Type B pancreatic cell (in vitro differentiated cells): Measurements from ENCODE around the gene TULP3. TPM values are rescaled to one million over a fixed set of nuclear protein-coding genes. Genes with fewer than 3 reads are reported as not detected.

Experiments used
- DNase-seq: peaks from one replicate; pipeline ENCODE4 v3.0.0; 2021; ENCODE audit warnings: mixed read lengths; ENCODE audit not compliant: unreplicated experiment; ENCODE audit errors: extremely low spot score
- H3K27ac Mint-ChIP-seq: 2 replicates; pipeline ENCODE4 v1.8.0; 2021; ENCODE audit warnings: mild to moderate bottlenecking, mixed read lengths
- H3K27me3 Mint-ChIP-seq: 2 replicates; pipeline ENCODE4 v1.8.0; 2021; ENCODE audit warnings: mixed read lengths
- H3K36me3 Mint-ChIP-seq: 2 replicates; pipeline ENCODE4 v1.8.0; 2021; ENCODE audit warnings: mixed read lengths
- H3K4me1 Mint-ChIP-seq: one replicate; pipeline ENCODE4 v1.8.0; 2021; ENCODE audit warnings: mixed read lengths; ENCODE audit not compliant: unreplicated experiment
- H3K4me3 Mint-ChIP-seq: 2 replicates; pipeline ENCODE4 v1.8.0; 2021; ENCODE audit warnings: mild to moderate bottlenecking, mixed read lengths
- H3K9me3 Mint-ChIP-seq: 2 replicates; pipeline ENCODE4 v1.8.0; 2021; ENCODE audit warnings: mixed read lengths
- CTCF ChIP-seq: fragments of 200-600 bp; sonication (generic); conservative IDR thresholded peaks from 2 replicates; pipeline ENCODE4 v1.5.0; 2021; ENCODE audit warnings: antibody characterized with exemption, mild to moderate bottlenecking
- total RNA-seq: library from RNA; stranded (reverse); gene quantifications from 2 replicates; pipeline ENCODE4 v1.2.1, GENCODE V29; 2021; ENCODE audit warnings: low replicate concordance

The TULP3 gene
- total RNA-seq, 1 donor from 2014 or later, result 26.5 TPM

- no peak for DNase-seq
- TF ChIP-seq CTCF, result no peak
- Mint-ChIP-seq H3K27me3 (no peaks in the 10 kb centered on the region), H3K4me1 (no peaks in the 10 kb centered on the region), H3K36me3 (peaks cover 36% of the 10 kb centered on the region), H3K27ac (no peak overlapping the region), H3K9me3 (no peaks in the 10 kb centered on the region), H3K4me3 (no peak overlapping the region)
These were observed 45.6 kb downstream of the TULP3 start for GRCh38 chr12:2936301-2936700.

- Mint-ChIP-seq H3K36me3 (peaks cover 34% of the 10 kb centered on the region), H3K4me3 (no peak overlapping the region), H3K27me3 (no peaks in the 10 kb centered on the region), H3K9me3 (no peaks in the 10 kb centered on the region), H3K27ac (no peak overlapping the region), H3K4me1 (no peaks in the 10 kb centered on the region)
- DNase-seq, result no peak
- no peak for TF ChIP-seq CTCF
These were observed 46.8 kb downstream of the TULP3 start for GRCh38 chr12:2937500-2937899.

- H3K9me3 Mint-ChIP-seq, result no peaks in the 10 kb centered on the region
- H3K27me3 Mint-ChIP-seq, result no peaks in the 10 kb centered on the region
- H3K4me3 Mint-ChIP-seq, result no peak overlapping the region
- DNase-seq, result no peak
- H3K4me1 Mint-ChIP-seq, result peaks cover 4% of the 10 kb centered on the region
- no peak for TF ChIP-seq CTCF
- H3K36me3 Mint-ChIP-seq, result peaks cover 32% of the 10 kb centered on the region
- H3K27ac Mint-ChIP-seq, result no peak overlapping the region
These were observed 48.5 kb downstream of the TULP3 start for GRCh38 chr12:2939191-2939590.

- Mint-ChIP-seq H3K4me1 (peaks cover 4% of the 10 kb centered on the region), H3K27ac (no peak overlapping the region), H3K36me3 (peaks cover 18% of the 10 kb centered on the region), H3K4me3 (no peak overlapping the region), H3K9me3 (no peaks in the 10 kb centered on the region), H3K27me3 (no peaks in the 10 kb centered on the region)
- no peak for TF ChIP-seq CTCF
- DNase-seq, result no peak
These were observed 49.9 kb downstream of the TULP3 start for GRCh38 chr12:2940564-2940963.

- DNase-seq, result no peak
- peaks cover 18% of the 10 kb centered on the region for H3K36me3 Mint-ChIP-seq
- H3K4me3 Mint-ChIP-seq, result no peak overlapping the region
- no peaks in the 10 kb centered on the region for H3K9me3 Mint-ChIP-seq
- H3K4me1 Mint-ChIP-seq, result peaks cover 4% of the 10 kb centered on the region
- no peaks in the 10 kb centered on the region for H3K27me3 Mint-ChIP-seq
- TF ChIP-seq CTCF, result no peak
- no peak overlapping the region for H3K27ac Mint-ChIP-seq
These were observed 50.8 kb downstream of the TULP3 start for GRCh38 chr12:2941524-2941923.
